GM21528 (cell line): ENCODE measurements around the gene KCNIP3.

Source experiments
- ATAC-seq: cut with Tn5 transposase; IDR thresholded peaks from one replicate; pipeline ENCODE4 v1.9.1; 2021; ENCODE audit warnings: mild to moderate bottlenecking, moderate library complexity; ENCODE audit not compliant: unreplicated experiment, low FRiP score

KCNIP3 gene

DNA sequence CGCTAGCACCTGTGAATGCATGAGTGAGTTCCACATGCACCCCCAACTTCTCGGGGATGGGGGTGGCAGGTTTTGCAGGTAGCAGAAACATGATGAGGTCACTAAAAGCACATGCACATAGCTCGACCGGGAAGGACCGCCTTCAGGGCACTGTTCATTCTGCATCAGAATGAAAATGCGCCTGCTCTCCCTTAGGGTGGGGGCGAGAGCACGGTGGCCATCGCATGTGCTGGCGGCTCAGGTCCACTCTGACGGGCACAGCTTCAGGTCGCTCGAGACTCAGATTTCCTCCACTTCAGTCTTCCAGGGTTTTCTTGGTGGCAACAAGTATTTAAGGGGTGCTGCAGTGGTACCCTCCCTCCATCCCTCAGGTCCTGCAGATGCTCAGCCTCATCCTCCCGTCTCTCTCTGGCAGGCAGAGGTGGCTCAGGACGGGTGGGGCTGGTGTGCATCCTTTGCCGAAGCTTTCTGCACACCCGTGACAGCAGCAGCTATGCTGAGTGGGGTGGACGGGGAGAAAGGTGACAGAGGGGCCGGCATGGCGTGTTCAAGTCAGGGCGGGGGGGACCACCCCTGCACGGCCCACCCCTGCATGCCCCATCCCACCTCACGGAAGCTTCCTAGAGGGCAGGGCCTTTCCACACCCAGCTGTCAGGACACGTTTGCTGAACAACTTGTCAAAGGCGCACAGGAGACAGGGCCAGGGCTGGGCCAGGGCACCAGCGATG, 14.8 kb downstream of the KCNIP3 start:
- no peak for ATAC-seq

DNA sequence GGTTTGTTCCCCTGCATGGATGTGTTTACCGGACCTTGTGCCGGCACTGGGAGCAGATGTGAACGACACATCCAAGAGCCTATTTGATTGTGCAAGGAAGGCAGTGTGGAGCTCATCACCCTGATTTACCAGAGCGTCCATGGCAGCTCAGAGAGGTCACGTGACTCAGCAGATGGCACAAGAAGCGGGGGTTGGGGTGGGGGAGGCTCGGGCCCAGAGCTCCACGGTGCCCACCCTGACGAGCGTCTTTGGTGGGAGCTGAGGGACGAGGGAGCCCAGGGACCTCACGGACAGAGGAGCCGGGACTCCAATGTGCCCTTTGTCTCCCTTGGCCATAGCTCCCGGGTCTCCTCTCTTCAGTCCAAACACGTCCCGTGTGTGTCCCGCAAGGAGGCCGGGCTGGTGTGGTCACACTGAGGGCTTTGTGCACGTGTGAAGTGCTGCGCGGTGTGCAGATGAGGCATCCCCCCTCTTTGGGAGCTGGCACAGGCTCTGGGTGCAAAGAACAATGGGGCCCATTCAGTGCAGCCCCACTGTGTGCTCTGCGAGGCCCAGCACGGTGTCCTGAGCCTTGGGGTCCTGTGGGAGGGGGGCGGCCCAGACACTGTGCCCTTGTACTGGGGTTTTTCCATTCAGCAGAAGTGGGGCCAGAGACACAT, 15.5 kb downstream of the KCNIP3 start:
- ATAC-seq: no peak

GRCh38 chr2:95313296-95314131, 16.4 kb downstream of the KCNIP3 start:
- ATAC-seq: no peak

DNA sequence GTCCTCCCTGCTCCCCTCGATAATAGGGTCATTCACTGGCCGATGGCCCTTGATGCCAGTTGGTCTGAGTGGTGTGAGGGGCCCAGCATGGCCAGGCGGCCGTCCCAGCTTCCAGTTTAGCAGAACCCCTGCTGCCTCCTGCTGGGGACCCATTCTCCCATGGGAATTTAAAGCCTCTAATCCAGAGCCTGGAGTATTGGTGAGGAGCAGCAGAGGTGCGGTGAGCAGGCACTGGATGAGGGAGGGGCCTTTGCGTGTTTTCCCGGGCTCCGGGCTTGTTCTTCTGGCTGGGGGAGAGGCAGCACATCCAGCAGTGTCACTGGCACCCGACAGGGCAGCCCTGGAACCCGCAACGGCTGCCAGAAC, 17.4 kb downstream of the KCNIP3 start:
- no peak for ATAC-seq

- ATAC-seq: no peak
Measured at GRCh38 chr2:95314964-95315611, 17.9 kb downstream of the KCNIP3 start.

- no peak for ATAC-seq
Measured at GRCh38 chr2:95315801-95316411, 18.8 kb downstream of the KCNIP3 start.

- ATAC-seq: no peak
Measured at GRCh38 chr2:95316466-95317122, 19.4 kb downstream of the KCNIP3 start.

GRCh38 chr2:95317123-95317500, 20.0 kb downstream of the KCNIP3 start:
- ATAC-seq: no peak

GRCh38 chr2:95317665-95318425, 20.7 kb downstream of the KCNIP3 start:
- ATAC-seq: no peak

GRCh38 chr2:95318431-95319220, 21.5 kb downstream of the KCNIP3 start:
- no peak for ATAC-seq

DNA sequence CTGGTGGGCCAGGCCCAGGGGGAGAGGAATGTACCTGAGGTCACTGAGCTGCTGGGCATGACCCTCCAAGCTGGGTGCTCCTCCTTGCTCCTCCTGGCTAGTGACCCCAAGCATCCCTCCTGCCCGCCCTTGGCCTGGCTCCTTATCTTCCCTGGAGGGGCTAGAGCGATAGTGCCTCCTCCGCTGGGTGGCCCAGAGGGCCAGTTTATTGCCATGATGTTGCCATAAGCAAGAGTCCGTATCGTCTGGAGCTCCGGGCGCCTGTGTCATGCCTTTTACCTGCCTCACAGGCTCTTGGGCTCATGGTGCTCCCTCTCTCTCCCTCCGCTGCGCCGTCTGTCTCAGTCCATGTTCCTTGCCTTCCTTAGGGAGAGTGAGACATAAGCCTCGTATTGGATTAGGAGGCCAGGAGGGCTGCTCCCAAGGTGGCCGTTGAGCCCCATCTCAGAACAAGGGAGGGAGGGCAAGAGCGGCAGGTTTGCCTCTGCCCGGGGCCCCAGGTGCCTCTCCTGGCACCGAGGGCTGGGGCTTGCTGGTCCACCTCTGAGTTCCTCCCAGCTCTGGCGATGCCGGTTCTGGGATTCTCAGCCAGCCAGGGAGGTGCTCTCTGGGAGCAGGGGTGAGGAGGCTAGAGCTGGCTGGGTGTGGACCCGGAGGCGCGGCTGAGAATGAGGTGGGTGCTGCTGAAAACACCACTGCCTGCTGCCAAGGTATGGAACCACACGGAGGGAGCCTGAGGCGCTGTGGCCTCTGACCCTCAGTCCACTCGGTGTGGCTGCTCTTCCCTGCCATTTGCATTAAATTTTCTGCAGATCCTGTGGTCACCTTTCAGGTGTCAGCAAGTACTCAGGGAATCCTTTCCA, 22.6 kb downstream of the KCNIP3 start:
- ATAC-seq: no peak

GRCh38 chr2:95320344-95320712, 23.2 kb downstream of the KCNIP3 start:
- no peak for ATAC-seq

GRCh38 chr2:95320986-95321767, 24.0 kb downstream of the KCNIP3 start:
- ATAC-seq: no peak

DNA sequence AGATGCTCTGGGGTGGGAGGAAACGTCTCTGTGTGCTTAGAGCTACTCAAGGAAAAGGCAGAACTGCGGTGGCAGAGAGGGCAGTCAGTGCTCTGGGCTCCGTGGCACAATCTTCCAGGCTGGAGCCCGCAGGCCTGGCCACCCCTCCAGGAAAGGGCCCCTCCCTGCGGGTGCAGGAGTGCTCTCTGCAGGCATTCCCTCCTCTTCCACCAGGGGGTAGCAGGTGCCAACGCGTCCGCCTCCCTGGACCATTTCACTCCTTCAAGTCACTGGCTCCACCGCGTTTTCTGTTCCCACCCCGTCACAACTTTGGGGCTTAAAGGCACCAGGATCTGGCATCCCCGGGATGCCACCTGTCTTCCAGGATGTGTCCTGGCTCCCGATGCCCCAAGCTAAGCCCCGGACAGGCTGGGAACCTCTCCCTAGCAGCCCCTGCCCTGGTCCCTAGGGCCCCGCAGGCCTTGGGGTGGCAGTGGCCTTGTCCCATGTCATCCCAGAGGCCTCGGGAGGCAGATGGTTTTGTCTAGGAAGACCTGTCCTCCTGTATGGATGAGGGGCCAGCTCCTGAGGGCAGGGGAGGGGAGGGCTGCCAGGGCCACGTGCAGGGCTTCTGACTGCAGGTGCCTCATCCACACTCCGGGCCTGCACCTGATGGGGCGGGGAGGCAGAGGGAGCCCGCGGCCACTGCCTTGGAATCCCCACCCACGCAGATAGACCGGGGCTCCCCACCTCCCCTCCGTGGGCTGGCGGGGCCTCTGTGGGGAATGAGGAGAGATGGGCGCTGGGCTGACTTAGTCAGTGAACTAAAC, 26.4 kb downstream of the KCNIP3 start:
- no peak for ATAC-seq

DNA sequence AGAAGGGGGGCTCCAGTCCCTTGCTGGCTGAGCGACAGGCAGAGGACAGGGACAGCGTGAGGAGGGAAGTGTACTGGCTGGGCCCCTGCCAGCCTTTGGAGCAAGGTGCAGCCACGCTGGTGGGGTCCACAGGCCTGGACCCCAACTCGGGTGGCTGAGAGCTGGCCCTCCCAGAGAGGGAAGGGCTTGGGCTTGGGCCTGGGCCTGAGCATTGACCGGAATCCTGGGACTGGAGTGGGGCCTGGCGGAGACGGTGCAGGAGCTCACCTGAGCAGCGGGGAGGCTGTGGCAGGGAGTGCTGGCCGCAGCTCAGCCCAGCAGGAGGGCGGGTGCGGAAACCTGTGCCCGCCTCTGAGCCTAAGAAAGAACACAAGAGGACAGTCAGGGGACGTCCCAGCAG, 27.9 kb downstream of the KCNIP3 start:
- ATAC-seq: no peak
